Aorta (tissue), 5 donors: Measurements from ENCODE around the gene SPACA9. TPM values are rescaled to one million over a fixed set of nuclear protein-coding genes. Genes with fewer than 3 reads are reported as not detected.

Source experiments
- ATAC-seq: fragments of 200-7000 bp; cut with Tn5 transposase; one replicate; pipeline ENCODE4 v1.9.1; 2022; ENCODE audit warnings: moderate library complexity; ENCODE audit not compliant: low FRiP score
- DNase-seq, 2 donors: peaks; one replicate each; pipeline ENCODE4 v3.0.0-alpha.2; 2020
- H3K27ac ChIP-seq, 2 donors: one replicate each; pipeline ENCODE4 v1.5.1; 2013; ENCODE audit warnings: low read length in 2 of 2, mild to moderate bottlenecking in 2 of 2, moderate library complexity in 2 of 2, control low read depth in 1 of 2, inconsistent platforms in 1 of 2, low read depth in 1 of 2
- H3K27me3 ChIP-seq, 2 donors: one replicate each; pipeline ENCODE4 v1.6.1; 2013; ENCODE audit warnings: control low read depth in 1 of 2, low read length in 1 of 2, mild to moderate bottlenecking in 1 of 2, moderate library complexity in 1 of 2; ENCODE audit not compliant: insufficient read depth in 2 of 2, control insufficient read depth in 1 of 2
- H3K36me3 ChIP-seq, 2 donors: one replicate each; pipeline ENCODE4 v1.6.1; 2013; ENCODE audit warnings: control low read depth in 1 of 2, low read length in 1 of 2, mild to moderate bottlenecking in 1 of 2; ENCODE audit not compliant: insufficient read depth in 2 of 2, control insufficient read depth in 1 of 2
- H3K4me1 ChIP-seq, 2 donors: one replicate each; pipeline ENCODE4 v1.6.1; 2013; ENCODE audit warnings: low read length in 2 of 2, control low read depth in 1 of 2, mild to moderate bottlenecking in 1 of 2, moderate library complexity in 1 of 2; ENCODE audit not compliant: insufficient read depth in 2 of 2, control insufficient read depth in 1 of 2
- H3K4me3 ChIP-seq, 2 donors: one replicate each; pipeline ENCODE4 v1.5.1; 2013; ENCODE audit warnings: low read length in 2 of 2, control low read depth in 1 of 2, mild to moderate bottlenecking in 1 of 2
- H3K9me3 ChIP-seq: one replicate; pipeline ENCODE4 v1.6.1; 2013; ENCODE audit warnings: mild to moderate bottlenecking, low read length; ENCODE audit not compliant: control insufficient read depth
- WGBS, 2 donors: extraction: QIAGEN DNeasy Blood & Tissue Kit; methylation state at CpG; one replicate each; pipeline ENCODE4 v1.1.7; 2013; 5-methylcytosine and 5-hydroxymethylcytosine counted together
- intact Hi-C, 2 donors: fragments of 100-400 bp; cut with DNase I; formaldehyde crosslinking; loops; one replicate each; pipeline versions ENCODE4 v1.14.2 to v1.15.0; 2022
- polyA plus RNA-seq, 2 donors: library from polyadenylated mRNA; stranded (reverse); fragments of 200-250 nt; gene quantifications; one replicate each; pipeline ENCODE4 v1.2.3, GENCODE V29; 2013
- total RNA-seq, 2 donors: library from RNA; stranded (reverse); fragmentation: NEBNext Ultra II Directional; extraction: Animal tissue kit (Norgen Biotek cat#: 25700); gene quantifications; one replicate each; pipeline ENCODE4 v1.2.1, GENCODE V29; 2021
- donor health status: healthy with polysubstance abuse.
- donor health status: Bipolar disorder and iron deficiency.
- donor health status: DM: no; HTN: no; CAD: no.
- donor health status: DM: no; HTN: no; CAD: no.
- donor health status: DM: yes; HTN: yes; CAD: no.

SPACA9 gene
- total and polyA plus RNA-seq, 4 donors: 2.3 to 7.9 (median 5.1) TPM

- no peaks in the 10 kb centered on the region for H3K4me1 ChIP-seq
- DNase-seq: no peak
- intact Hi-C loops: loop anchor here in 1 of 2 donors (10.0 kb wide), 1 partner anchor 218 kb away; the partner anchor contains the start of gene DDX31
- no peaks in the 10 kb centered on the region for H3K9me3 ChIP-seq
- H3K4me3 ChIP-seq: no peak overlapping the region
- no peaks in the 10 kb centered on the region for H3K36me3 ChIP-seq
- no peaks in the 10 kb centered on the region for H3K27me3 ChIP-seq
- no peak overlapping the region for H3K27ac ChIP-seq
- no peak for ATAC-seq
- 60 to 69% methylated on average over 6 of the region's 6 CpGs for WGBS, 2 donors
Measured at GRCh38 chr9:132882616-132883015, 3.9 kb downstream of the SPACA9 start.

- 88 to 90% methylated on average over 27 of the region's 27 CpGs for WGBS, 2 donors
- ATAC-seq (no peak), DNase-seq (no peak)
- Histone ChIP-seq H3K9me3 (no peaks in the 10 kb centered on the region), H3K4me1 (no peaks in the 10 kb centered on the region), H3K4me3 (no peak overlapping the region), H3K36me3 (no peaks in the 10 kb centered on the region), H3K27me3 (no peaks in the 10 kb centered on the region), H3K27ac (no peak overlapping the region)
- intact Hi-C loops: loop anchor here in 1 of 2 donors (10.0 kb wide), 1 partner anchor 219 kb away; the partner anchor contains the start of gene DDX31
Measured at GRCh38 chr9:132883349-132884294, 4.9 kb downstream of the SPACA9 start.

GRCh38 chr9:132885720-132886333 lies 7.1 kb downstream of the SPACA9 start:
- no peak for DNase-seq
- intact Hi-C loops: loop anchor here in 1 of 2 donors (10.0 kb wide), 1 partner anchor 221 kb away; the partner anchor contains the start of gene DDX31
- Histone ChIP-seq H3K4me3 (no peak overlapping the region), H3K4me1 (no peaks in the 10 kb centered on the region), H3K27me3 (no peaks in the 10 kb centered on the region), H3K36me3 (no peaks in the 10 kb centered on the region), H3K9me3 (no peaks in the 10 kb centered on the region), H3K27ac (no peak overlapping the region)
- ATAC-seq: no peak
- WGBS, 2 donors: 72 to 76% methylated on average over 9 of the region's 9 CpGs

- Histone ChIP-seq H3K27me3 (no peaks in the 10 kb centered on the region), H3K36me3 (no peaks in the 10 kb centered on the region)
- intact Hi-C loops: loop anchor here in 1 of 2 donors (10.0 kb wide), 1 partner anchor 222 kb away; the partner anchor contains the start of gene DDX31
Measured at GRCh38 chr9:132886334-132886725, 7.6 kb downstream of the SPACA9 start.

GRCh38 chr9:132887181-132888120 lies 8.8 kb downstream of the SPACA9 start:
- intact Hi-C loops: loop anchor here in 1 of 2 donors (10.0 kb wide), 1 partner anchor 223 kb away; the partner anchor contains the start of gene DDX31
- WGBS, 2 donors: 85% methylated on average over 18 of the region's 18 CpGs
- no peak overlapping the region for H3K27ac ChIP-seq
- H3K4me3 ChIP-seq: no peak overlapping the region
- no peaks in the 10 kb centered on the region for H3K27me3 ChIP-seq
- DNase-seq (no peak), ATAC-seq (no peak)
- H3K9me3 ChIP-seq: no peaks in the 10 kb centered on the region
- H3K36me3 ChIP-seq: no peaks in the 10 kb centered on the region
- H3K4me1 ChIP-seq: no peaks in the 10 kb centered on the region

More at GRCh38 chr9:132886334-132886725, 7.6 kb downstream of the SPACA9 start:
- H3K9me3 ChIP-seq: no peaks in the 10 kb centered on the region
- no peak overlapping the region for H3K27ac ChIP-seq
- no peak for ATAC-seq
- DNase-seq: no peak
- no peaks in the 10 kb centered on the region for H3K4me1 ChIP-seq
- H3K4me3 ChIP-seq: no peak overlapping the region
- 92% methylated on average over 6 of the region's 6 CpGs for WGBS, 2 donors

GRCh38 chr9:132888151-132888550 lies 9.5 kb downstream of the SPACA9 start:
- no peak for ATAC-seq
- no peak for DNase-seq
- intact Hi-C loops: loop anchor here in 1 of 2 donors (10.0 kb wide), 1 partner anchor 223 kb away; the partner anchor contains the start of gene DDX31
- H3K27me3 ChIP-seq: no peaks in the 10 kb centered on the region
- H3K9me3 ChIP-seq: no peaks in the 10 kb centered on the region
- no peak overlapping the region for H3K4me3 ChIP-seq
- no peaks in the 10 kb centered on the region for H3K36me3 ChIP-seq
- WGBS, 2 donors: 95% methylated on average over 18 of the region's 18 CpGs
- no peaks in the 10 kb centered on the region for H3K4me1 ChIP-seq
- H3K27ac ChIP-seq: no peak overlapping the region

GRCh38 chr9:132892400-132892799 lies 13.7 kb downstream of the SPACA9 start:
- DNase-seq: no peak
- no peaks in the 10 kb centered on the region for H3K9me3 ChIP-seq
- H3K4me1 ChIP-seq: no peaks in the 10 kb centered on the region
- no peak overlapping the region for H3K27ac ChIP-seq
- H3K36me3 ChIP-seq: peaks cover 0 to 10% of the 10 kb centered on the region in 2 donors
- 75 to 79% methylated on average over 9 of the region's 9 CpGs for WGBS, 2 donors
- H3K27me3 ChIP-seq: no peaks in the 10 kb centered on the region
- no peak overlapping the region for H3K4me3 ChIP-seq
- ATAC-seq: no peak
- intact Hi-C loops: no loop called here

GRCh38 chr9:132894346-132894745 lies 15.6 kb downstream of the SPACA9 start:
- intact Hi-C loops: no loop called here
- no peak for ATAC-seq
- Histone ChIP-seq H3K4me3 (no peak overlapping the region), H3K9me3 (no peaks in the 10 kb centered on the region), H3K27ac (no peak overlapping the region), H3K36me3 (peaks cover 0 to 16% of the 10 kb centered on the region in 2 donors), H3K4me1 (no peaks in the 10 kb centered on the region), H3K27me3 (no peaks in the 10 kb centered on the region)
- WGBS, 2 donors: 90 to 91% methylated on average over 5 of the region's 5 CpGs
- no peak for DNase-seq
